ENCODE measurements around the gene CNIH2. TPM values are rescaled to one million over a fixed set of nuclear protein-coding genes. Genes with fewer than 3 reads are reported as not detected.
"Not testable (repeated sequence)": the region's sequence is repeated elsewhere in the genome, so short reads cannot be mapped to it uniquely, and the experiment has no call there.

The CNIH2 gene
- total and polyA plus RNA-seq, 8 donors, result 0.50 to 1.5 (median 0.80) TPM; not detected in 5

GRCh38 chr11:66316849-66317251, 38.9 kb downstream of the CNIH2 start, which contains the start of gene CD248:
Gene CD248 (minus strand): TSS chr11:66317044. CDS start chr11:66317027, 17 bp downstream.
- Histone ChIP-seq H3K27ac (peak within 1 kb of the TSS; percentile 65 to 94 (median 84)), H3K4me1 (peaks cover 45 to 64% (median 62%) of the 10 kb centered on the region in 4 donors), H3K36me3 (no peaks in the 10 kb centered on the region), H3K4me3 (peak within 1 kb of the TSS; percentile 46 to 56 (median 52)), H3K9me3 (no peaks in the 10 kb centered on the region), H3K27me3 (peaks cover 0 to 12% (median 0%) of the 10 kb centered on the region in 3 donors)
- intact Hi-C loops (cut with DNase I; ENCODE audit: low total_unique reads), result loop anchor here (10.0 kb wide), 1 partner anchor 68 kb away; no protein-coding TSS in a partner anchor
- WGBS, 5 donors, result 3 to 27% (median 21%) methylated on average over 8 to 29 of the region's 29 CpGs
- no peak for TF ChIP-seq EP300 (IDR thresholded peaks at IDR 0.05)
- TF ChIP-seq POLR2A (IDR thresholded peaks at IDR 0.05), result no peak
- no peak for TF ChIP-seq POLR2AphosphoS5 (IDR thresholded peaks at IDR 0.05)
- no peak for TF ChIP-seq CTCF (IDR thresholded peaks at IDR 0.05)
- DNase-seq, result peak in 1 of 2 donors; percentile 94

- peak in 1 of 2 donors; percentile 81 for DNase-seq
- peak overlapping the region; percentile 65 to 94 (median 84) for H3K27ac ChIP-seq
- no peaks in the 10 kb centered on the region for H3K9me3 ChIP-seq
- intact Hi-C loops (cut with DNase I; ENCODE audit: low total_unique reads), result loop anchor here (10.0 kb wide), 1 partner anchor 67 kb away; no protein-coding TSS in a partner anchor
- no peaks in the 10 kb centered on the region for H3K36me3 ChIP-seq
- TF ChIP-seq CTCF (IDR thresholded peaks at IDR 0.05) (no peak), POLR2AphosphoS5 (IDR thresholded peaks at IDR 0.05) (no peak), POLR2A (IDR thresholded peaks at IDR 0.05) (no peak)
- peaks cover 0 to 12% (median 0%) of the 10 kb centered on the region in 3 donors for H3K27me3 ChIP-seq
- WGBS, 5 donors, result 21 to 33% (median 29%) methylated on average over 11 to 14 of the region's 14 CpGs
- H3K4me3 ChIP-seq, result peak overlapping the region; percentile 46 to 56 (median 52)
- H3K4me1 ChIP-seq, result peaks cover 45 to 63% (median 61%) of the 10 kb centered on the region in 4 donors
These were observed 39.3 kb downstream of the CNIH2 start for GRCh38 chr11:66317322-66317722.

GRCh38 chr11:66317723-66318599, 40.0 kb downstream of the CNIH2 start:
- intact Hi-C loops (cut with DNase I; ENCODE audit: low total_unique reads), result loop anchor here (10.0 kb wide), 1 partner anchor 67 kb away; no protein-coding TSS in a partner anchor
- Histone ChIP-seq H3K9me3 (no peaks in the 10 kb centered on the region), H3K27ac (peak overlapping the region; percentile 65 to 94 (median 84)), H3K36me3 (no peaks in the 10 kb centered on the region), H3K4me1 (peaks cover 44 to 61% (median 58%) of the 10 kb centered on the region in 4 donors), H3K27me3 (peaks cover 0 to 12% (median 0%) of the 10 kb centered on the region in 3 donors), H3K4me3 (peak overlapping the region in 1 of 4 donors; percentile 56)
- 42 to 49% (median 43%) methylated on average over 13 to 16 of the region's 16 CpGs for WGBS, 5 donors
- TF ChIP-seq CTCF (IDR thresholded peaks at IDR 0.05), result no peak
- peak in 2 of 3 donors; percentile 39 to 43 for TF ChIP-seq POLR2AphosphoS5 (IDR thresholded peaks at IDR 0.05)
- peak; percentile 36 to 91 for DNase-seq

- peaks cover 0 to 12% (median 0%) of the 10 kb centered on the region in 3 donors for H3K27me3 ChIP-seq
- no peaks in the 10 kb centered on the region for H3K9me3 ChIP-seq
- peak in 1 of 2 donors; percentile 60 for DNase-seq
- no peaks in the 10 kb centered on the region for H3K36me3 ChIP-seq
- H3K4me3 ChIP-seq, result no peak overlapping the region
- intact Hi-C loops (cut with DNase I; ENCODE audit: low total_unique reads), result loop anchor here (10.0 kb wide), 1 partner anchor 66 kb away; no protein-coding TSS in a partner anchor
- H3K27ac ChIP-seq, result peak overlapping the region in 4 of 5 donors; percentile 84 to 94 (median 86)
- peaks cover 38 to 55% (median 52%) of the 10 kb centered on the region in 4 donors for H3K4me1 ChIP-seq
- no peak for TF ChIP-seq EP300 (IDR thresholded peaks at IDR 0.05)
- 66 to 84% (median 82%) methylated on average over 3 of the region's 3 CpGs for WGBS, 5 donors
These were observed 40.6 kb downstream of the CNIH2 start for GRCh38 chr11:66318600-66318970.

- Histone ChIP-seq H3K27me3 (peaks cover 0 to 12% (median 0%) of the 10 kb centered on the region in 3 donors), H3K4me1 (peaks cover 33 to 38% (median 37%) of the 10 kb centered on the region in 4 donors)
- H3K36me3 ChIP-seq; DNase-seq; H3K27ac ChIP-seq; intact Hi-C loops (cut with DNase I; ENCODE audit: low total_unique reads); H3K9me3 ChIP-seq; H3K4me3 ChIP-seq: not testable (repeated sequence)
- 35 to 76% (median 69%) methylated on average over 1 to 2 of the region's 2 CpGs for WGBS, 5 donors
These were observed 42.3 kb downstream of the CNIH2 start for GRCh38 chr11:66320289-66320688.

GRCh38 chr11:66320748-66321147, 42.8 kb downstream of the CNIH2 start:
- Histone ChIP-seq H3K4me1 (peaks cover 32 to 36% (median 33%) of the 10 kb centered on the region in 4 donors), H3K27me3 (peaks cover 0 to 12% (median 0%) of the 10 kb centered on the region in 3 donors)
- H3K36me3 ChIP-seq; DNase-seq; intact Hi-C loops (cut with DNase I; ENCODE audit: low total_unique reads); H3K27ac ChIP-seq; H3K9me3 ChIP-seq; H3K4me3 ChIP-seq: not testable (repeated sequence)
- WGBS, 5 donors, result 87 to 94% (median 91%) methylated on average over 6 of the region's 6 CpGs

All from stomach (tissue), 9 donors.